Mucosa of gallbladder (tissue), 1 donor: ENCODE results near the gene DNAH12. TPM values are rescaled to one million over a fixed set of nuclear protein-coding genes. Genes with fewer than 3 reads are reported as not detected.

ENCODE experiments used
- total RNA-seq: library from RNA; stranded (reverse); gene quantifications from one replicate; pipeline ENCODE4 v1.2.1, GENCODE V29; 2021
- donor health status: DM: no; HTN: no; CAD: no.

The DNAH12 gene
- total RNA-seq, 1 donor from 2014 or later, result 0.52 TPM

Other genes with a start within 250 kb of the DNAH12 start
- gene PDE12, start 11.9 kb upstream of the DNAH12 start, total RNA-seq, result 24.3 TPM
- 149 TPM for gene ARF4, start 53.0 kb upstream of the DNAH12 start, total RNA-seq
- 22.1 TPM for gene DENND6A, start 148.7 kb upstream of the DNAH12 start, total RNA-seq
- 152 TPM for gene SLMAP, start 212.0 kb upstream of the DNAH12 start, total RNA-seq